ENCODE data around the gene MATCAP1. TPM values are rescaled to one million over a fixed set of nuclear protein-coding genes. Genes with fewer than 3 reads are reported as not detected.
A peak's percentile ranks its signal among the peaks of the same experiment; 100 is the strongest.

Gene MATCAP1
- total RNA-seq, 1 experiment from 2014 or later, result 51.2 TPM

GRCh38 chr16:67198238-67198734 lies 14.5 kb upstream of the MATCAP1 start:
- no peak overlapping the region for H3K9ac ChIP-seq (ENCODE audit: extremely low read depth, insufficient read length, low read length)
- H3K4me2 ChIP-seq (ENCODE audit: insufficient read depth, insufficient read length, low read length), result peak overlapping the region; percentile 47
- H3K9me3 ChIP-seq (ENCODE audit: control insufficient read depth, low read depth, low read length), result no peaks in the 10 kb centered on the region
- WGBS (ENCODE audit: extremely low coverage, insufficient read length, low lambda C conversion rate), result no CpG with 5 or more reads among the region's 12 CpGs
- no peak overlapping the region for H4K5ac ChIP-seq (ENCODE audit: insufficient read length, low read depth, low read length)
- no peak overlapping the region for H3K4ac ChIP-seq (ENCODE audit: low read depth, low read length)
- no peak overlapping the region for H3K56ac ChIP-seq (ENCODE audit: insufficient read length, low read depth, low read length)
- H4K20me1 ChIP-seq (ENCODE audit: control insufficient read depth, insufficient read depth, insufficient read length), result no peaks in the 10 kb centered on the region
- Mint-ChIP-seq H3K4me3 (peak overlapping the region; percentile 10 to 62; a peak in 3 of 5 replicates), H3K4me1 (peaks cover 8 to 19% of the 10 kb centered on the region in 2 experiments), H3K36me3 (ENCODE audit: insufficient read depth in 1 of 3, low read depth in 3 of 3) (peaks cover 37 to 73% (median 53%) of the 10 kb centered on the region in 3 experiments), H3K9me3 (no peaks in the 10 kb centered on the region), H3K27ac (0 out of 7 replicates have a peak overlapping the region, but pooled peaks of 1 of the 3 experiments have one; percentile 66), H3K27me3 (ENCODE audit: low read depth) (0 out of 2 replicates have a peak, but pooled peaks cover 2% of the 10 kb centered on the region)
- H3K27me3 ChIP-seq (ENCODE audit: insufficient read depth, low read length), result no peaks in the 10 kb centered on the region
- no peak overlapping the region for H2AFZ ChIP-seq (ENCODE audit: low read length)
- H3K79me2 ChIP-seq (ENCODE audit: insufficient read depth, low read length), result peaks cover 3% of the 10 kb centered on the region; the same call in 1 of the 2 replicates
- no peak overlapping the region for H2BK15ac ChIP-seq (ENCODE audit: low read depth, low read length)
- H4K91ac ChIP-seq (ENCODE audit: insufficient read length, low read depth, low read length), result no peak overlapping the region
- H2BK12ac ChIP-seq (ENCODE audit: insufficient read length, low read depth, low read length), result no peak overlapping the region
- H2BK20ac ChIP-seq (ENCODE audit: low read depth, low read length, poor library complexity, severe bottlenecking), result no peak overlapping the region
- DNase-seq, result peak; percentile 79
- H3K23ac ChIP-seq (ENCODE audit: insufficient read length, low read depth, low read length), result no peak overlapping the region
- H3K79me1 ChIP-seq (ENCODE audit: insufficient read depth, low read depth, low read length, poor library complexity, severe bottlenecking), result peaks cover 3% of the 10 kb centered on the region
- no peak overlapping the region for H2BK5ac ChIP-seq (ENCODE audit: insufficient read length, low read length)
- no peak overlapping the region for H3K27ac ChIP-seq (ENCODE audit: insufficient read length, low read depth, low read length)
- H3K23me2 ChIP-seq (ENCODE audit: insufficient read length, low read depth, low read length, poor library complexity, severe bottlenecking), result no peaks in the 10 kb centered on the region
- no peaks in the 10 kb centered on the region for H3K4me1 ChIP-seq (ENCODE audit: insufficient read depth, low read length)
- no peak overlapping the region for H2BK120ac ChIP-seq (ENCODE audit: low read depth, low read length, poor library complexity, severe bottlenecking)
- no peak overlapping the region for H3K18ac ChIP-seq (ENCODE audit: insufficient read length, low read depth, low read length)
- TF ChIP-seq CTCF (conservative IDR thresholded peaks at IDR 0.05), result peak; percentile 70
- no peak overlapping the region for H3T11ph ChIP-seq (ENCODE audit: low read length)
- no peak overlapping the region for H3K14ac ChIP-seq (ENCODE audit: insufficient read depth, low read length)
- H4K8ac ChIP-seq (replicated peaks; ENCODE audit: insufficient read length, low read depth, low read length), result no peak overlapping the region
- H2AK5ac ChIP-seq (ENCODE audit: insufficient read length, low read length), result no peak overlapping the region

Data from H9 (cell line).